HG03025 (cell line): ENCODE data around the gene MTA3.

ENCODE experiments used
- ATAC-seq: cut with Tn5 transposase; IDR thresholded peaks from one replicate; pipeline ENCODE4 v1.9.1; 2021; ENCODE audit warnings: mild to moderate bottlenecking, moderate library complexity; ENCODE audit not compliant: unreplicated experiment, low FRiP score

Gene MTA3

DNA sequence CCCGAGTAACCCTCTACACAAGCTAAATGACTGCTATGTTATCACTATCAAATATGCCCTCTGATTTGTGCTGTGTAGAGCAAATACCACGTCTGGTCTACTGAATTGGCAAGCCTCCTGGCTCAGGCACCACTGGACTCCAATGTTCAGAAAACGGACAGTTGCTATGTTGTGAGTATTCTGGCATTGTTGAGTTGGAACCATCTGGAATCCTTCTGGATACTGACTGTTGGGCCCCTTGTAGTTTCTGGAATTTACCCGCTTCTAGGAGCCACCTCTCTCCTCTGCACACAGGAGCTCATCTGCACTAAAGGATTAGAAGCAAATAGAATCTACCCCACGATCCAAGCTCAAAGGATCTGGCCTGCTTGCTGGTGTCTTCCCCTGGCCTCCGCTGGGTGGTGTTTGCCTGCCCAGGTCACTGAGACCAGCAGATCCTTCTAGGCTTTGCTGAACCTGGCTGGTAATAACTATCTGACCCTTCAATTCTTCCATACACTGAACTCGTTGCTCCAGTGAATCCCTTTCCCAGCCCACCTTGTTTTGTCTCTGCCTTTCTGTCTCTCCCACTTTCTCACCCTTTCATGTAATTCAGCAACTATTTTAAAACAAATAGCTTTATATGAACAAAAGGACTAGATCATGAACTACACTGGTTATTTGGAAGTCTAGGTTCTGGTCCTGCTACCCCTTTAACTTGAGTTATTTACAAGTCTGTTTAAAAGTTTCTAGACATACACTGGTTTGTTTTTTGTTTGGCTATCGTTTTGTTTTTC, 226.0 kb downstream of the MTA3 start:
- no peak for ATAC-seq

DNA sequence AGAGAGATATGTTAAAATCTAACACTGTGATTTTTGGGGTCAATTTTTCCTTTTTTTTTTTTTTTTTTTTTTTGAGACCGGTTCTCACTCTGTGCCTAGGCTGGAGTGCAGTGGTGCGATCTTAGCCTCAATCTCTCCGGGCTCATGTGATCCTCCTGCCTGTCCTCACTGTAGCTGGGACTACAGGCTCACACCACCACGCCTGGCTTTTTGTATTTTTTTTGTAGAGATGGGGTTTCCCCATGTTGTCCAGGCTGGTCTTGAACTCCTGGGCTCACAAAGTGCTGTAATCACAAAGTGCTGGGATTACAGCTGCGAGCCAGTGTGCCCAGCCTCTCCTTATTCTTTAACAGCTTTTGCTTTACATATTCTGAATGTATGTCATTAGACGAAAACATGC, 226.8 kb downstream of the MTA3 start:
- no peak for ATAC-seq

DNA sequence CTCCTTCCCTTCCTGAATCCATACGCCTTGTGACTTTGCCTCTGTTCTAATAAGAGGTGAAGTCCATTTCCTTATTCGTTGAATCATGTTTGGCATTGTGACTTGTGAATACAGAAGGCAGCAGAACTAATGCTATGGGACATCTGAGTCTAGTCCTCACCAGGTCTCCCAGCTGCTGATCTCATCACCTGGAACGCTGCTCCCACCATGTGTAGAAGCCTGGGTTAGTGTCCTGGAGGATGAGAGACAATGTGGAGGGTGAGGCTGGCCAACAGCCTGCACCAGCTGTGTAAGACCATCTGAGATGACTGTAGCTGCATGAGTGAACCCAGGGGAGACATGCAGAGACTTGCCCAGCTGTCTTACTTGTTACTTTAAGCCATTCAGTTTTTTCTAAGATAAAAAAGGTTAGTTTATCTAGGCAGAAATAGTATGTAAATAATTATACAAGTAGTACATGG, 227.4 kb downstream of the MTA3 start:
- no peak for ATAC-seq

DNA sequence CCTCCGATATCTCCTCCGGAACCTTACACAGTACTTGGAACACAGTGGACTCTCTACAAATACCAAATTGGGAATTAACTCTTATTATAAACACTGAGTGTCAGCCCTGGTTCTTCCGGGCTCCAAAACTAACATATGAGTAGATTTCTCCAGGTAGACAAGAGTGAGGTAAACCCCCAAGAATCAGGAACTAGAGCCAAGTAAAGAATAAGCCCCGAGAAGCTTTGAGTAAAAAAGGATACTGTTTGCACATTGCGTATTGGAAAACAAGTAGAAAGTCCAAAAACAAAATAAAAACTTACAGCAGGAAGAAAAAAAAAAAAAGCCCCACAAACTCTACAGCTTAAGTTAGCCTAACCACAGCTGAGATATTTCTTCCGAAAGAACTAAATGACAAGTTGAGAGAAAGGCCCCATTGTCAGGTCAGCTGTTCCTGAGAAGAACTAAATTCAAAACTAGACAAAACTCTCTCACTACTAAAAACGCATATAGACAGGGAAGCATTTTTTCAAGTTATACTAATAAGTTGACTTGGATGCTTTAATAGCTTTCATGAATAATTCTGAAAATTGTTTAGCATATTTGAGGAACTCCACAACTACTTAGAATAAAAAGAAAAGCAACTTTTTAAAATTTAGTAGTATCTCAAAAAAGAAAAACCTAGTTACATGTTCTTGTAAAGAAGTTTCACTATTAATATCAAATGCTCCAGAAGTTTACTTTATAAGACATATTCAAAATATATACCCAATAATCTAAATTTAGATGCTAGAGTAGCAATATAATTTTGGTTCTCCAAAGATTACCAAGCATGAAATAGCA, 228.2 kb downstream of the MTA3 start:
- no peak for ATAC-seq

DNA sequence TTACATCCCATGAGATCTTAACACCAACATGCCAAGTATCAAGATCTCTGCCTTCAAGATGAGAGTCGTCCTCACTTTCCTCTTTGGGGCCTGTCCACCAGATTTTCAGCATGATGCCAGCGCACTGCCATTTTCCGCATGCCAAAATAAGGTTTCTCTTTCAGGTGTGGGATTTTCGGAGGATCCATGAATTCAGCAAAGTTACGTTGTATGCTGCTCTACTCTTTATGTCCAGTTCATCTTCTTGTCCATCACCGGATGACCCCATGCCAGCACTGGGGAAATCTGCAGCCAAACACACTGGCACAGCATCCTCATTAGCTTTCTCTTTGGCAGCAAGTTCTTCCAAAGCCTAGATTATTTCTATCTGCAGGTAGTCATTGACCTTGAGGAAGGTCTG, 228.8 kb downstream of the MTA3 start:
- ATAC-seq = no peak

DNA sequence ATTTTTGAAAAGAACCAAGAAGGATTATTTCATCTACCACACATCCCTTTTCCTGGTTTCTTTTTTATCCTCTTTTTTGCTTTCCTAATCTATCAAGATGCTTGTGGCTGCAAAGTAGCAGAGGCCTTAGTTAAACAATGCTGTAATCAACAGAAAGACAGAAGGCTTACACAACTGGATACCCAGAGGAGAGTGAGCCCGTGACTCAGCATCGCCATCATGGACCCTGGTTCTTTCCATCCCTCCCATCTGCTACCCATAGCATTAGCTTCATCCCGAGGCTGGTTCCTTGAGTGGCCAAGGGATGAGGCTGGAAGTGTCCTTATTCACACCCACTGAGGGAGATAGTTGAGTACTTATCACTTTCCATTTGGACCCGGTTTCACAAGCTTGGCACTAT, 231.4 kb downstream of the MTA3 start:
- no peak for ATAC-seq

DNA sequence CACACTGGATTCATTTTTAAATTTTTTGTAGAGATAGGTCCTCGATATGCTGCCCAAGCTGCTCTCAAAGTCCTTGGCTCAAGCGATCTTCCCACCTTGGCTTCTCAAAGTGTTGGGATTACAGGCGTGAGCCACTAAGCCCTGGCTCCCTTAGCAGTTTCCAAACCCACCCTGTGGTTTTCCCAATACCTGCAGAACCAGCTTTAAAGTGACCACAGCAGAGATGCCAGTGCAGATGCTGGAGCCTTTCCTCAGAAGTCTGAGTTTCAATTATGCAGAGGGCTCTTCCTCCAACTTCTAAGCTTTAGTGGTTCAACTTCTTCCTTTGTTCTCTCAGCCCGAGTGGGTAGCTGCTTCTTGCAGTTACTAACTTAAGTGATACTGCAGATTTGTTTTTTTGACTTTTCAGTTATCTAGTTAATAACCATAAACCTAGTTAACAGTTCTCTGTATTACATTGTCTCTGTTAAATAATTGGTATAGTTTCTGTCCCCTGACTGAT, 232.1 kb downstream of the MTA3 start:
- no peak for ATAC-seq

DNA sequence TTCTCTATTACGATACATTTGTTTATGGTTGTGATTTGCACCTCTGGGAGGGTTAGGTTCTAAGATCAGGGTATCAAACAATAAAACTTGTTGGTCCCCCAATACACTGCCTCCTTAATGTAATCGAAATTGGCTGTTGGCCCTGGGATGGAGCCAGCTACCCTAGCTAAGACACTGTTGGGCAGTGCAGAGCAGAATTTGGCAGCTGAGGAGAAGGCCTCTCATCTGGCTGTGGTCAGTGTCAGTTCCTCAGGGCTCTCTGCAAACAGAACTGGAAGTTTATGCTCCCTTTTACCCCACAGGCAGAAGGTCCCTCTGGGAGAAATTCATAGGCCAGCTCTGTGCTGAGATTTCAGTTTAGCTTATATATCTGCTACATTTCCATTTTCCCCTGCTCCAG, 232.5 kb downstream of the MTA3 start:
- no peak for ATAC-seq

DNA sequence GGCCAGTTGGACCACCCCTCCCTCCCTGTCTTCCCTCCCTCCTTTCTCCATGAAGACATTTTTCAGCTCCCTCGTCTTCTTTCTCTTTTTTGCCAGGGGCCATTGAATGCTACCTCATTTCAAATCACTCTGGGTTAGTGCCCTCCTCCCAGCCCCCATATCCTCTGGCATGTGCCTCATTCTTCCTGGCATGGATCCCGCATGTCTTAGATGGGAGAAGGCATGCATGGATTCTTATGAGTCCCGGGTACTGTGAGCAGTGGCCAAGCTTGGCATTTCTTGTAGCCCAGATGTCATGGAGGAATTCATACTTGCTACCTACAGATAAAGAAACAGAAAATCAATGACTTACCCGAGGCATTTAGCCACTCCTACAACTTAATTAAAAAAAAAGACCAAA, 232.9 kb downstream of the MTA3 start:
- no peak for ATAC-seq

DNA sequence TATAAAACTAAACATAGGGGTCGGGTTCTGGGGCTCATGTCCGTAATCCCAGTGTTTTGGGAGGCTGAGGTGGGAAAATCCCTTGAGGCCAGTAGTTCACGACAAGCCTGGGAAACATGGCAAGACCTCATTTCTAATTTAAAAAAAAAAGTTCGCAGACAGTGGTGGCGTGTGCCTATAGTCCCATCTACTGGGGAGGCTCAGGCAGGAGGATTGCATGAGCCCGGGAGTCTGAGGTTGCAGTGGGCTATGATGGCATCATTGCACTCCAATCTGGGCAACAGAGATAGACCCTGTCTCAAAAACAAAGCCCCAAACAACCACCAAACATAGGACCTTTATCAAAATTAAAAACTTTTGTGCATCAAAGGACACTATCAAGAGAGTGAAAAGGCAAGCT, 233.7 kb downstream of the MTA3 start:
- no peak for ATAC-seq

DNA sequence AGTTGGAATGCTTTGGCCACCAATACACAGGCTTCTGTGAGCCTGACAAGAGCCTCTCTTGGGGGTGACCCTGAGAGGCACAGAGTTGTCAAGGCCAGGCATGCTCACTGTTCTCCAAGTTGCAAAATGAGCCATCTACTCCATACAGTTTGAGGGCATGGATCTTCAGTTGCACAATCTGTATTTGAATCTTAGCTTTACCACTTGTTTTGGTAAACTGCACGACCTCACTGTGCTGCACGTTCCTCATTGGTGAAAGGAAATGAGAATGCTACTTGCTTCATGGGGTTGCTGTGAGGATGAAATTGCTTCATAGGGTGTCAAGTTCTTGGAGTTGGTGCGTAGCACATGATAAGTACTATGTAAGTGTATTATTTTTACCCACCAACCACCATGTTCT, 235.9 kb downstream of the MTA3 start:
- no peak for ATAC-seq

DNA sequence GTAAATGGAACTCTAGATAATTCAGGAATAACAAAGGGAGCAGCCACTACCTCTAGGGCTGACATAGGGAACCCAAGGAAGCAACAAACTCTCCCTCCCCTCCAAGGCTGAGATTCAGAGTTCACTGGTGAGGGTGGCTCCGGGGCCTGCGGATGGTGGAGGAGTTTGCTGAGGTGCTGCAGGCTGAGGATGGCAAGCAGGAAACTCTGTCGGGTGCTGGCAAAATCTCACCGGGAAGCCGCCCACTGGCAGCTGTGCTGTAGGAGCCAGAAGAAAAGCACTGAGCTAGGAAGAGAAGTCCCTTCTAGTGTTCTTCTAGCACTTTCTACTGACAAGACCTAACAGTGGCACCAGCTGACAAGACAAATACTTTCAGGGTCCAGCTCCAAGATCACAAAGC, 236.5 kb downstream of the MTA3 start:
- no peak for ATAC-seq
